HepG2 (cell line): ENCODE results near the gene TUBA4B. TPM values are rescaled to one million over a fixed set of nuclear protein-coding genes. Genes with fewer than 3 reads are reported as not detected.

Experiments
- ARHGAP35 ChIP-seq: sonication (generic); formaldehyde crosslinking; IDR thresholded peaks from 2 replicates; pipeline ENCODE4 v1.9.0; 2022; ENCODE audit warnings: mild to moderate bottlenecking, inconsistent platforms, moderate library complexity, missing genetic modification reagents, borderline replicate concordance
- ARNT2 ChIP-seq: sonication (generic); formaldehyde crosslinking; IDR thresholded peaks from 2 replicates; pipeline ENCODE4 v1.8.0; 2022; ENCODE audit warnings: mild to moderate bottlenecking, low read depth, missing genetic modification reagents, moderate library complexity
- HOXA5 ChIP-seq: sonication (generic); formaldehyde crosslinking; IDR thresholded peaks from 2 replicates; pipeline ENCODE4 v1.4.0; 2020; ENCODE audit warnings: missing genetic modification reagents
- MIXL1 ChIP-seq: IDR thresholded peaks from 2 replicates; pipeline ENCODE4 v1.6.1; 2016
- SRSF1 ChIP-seq: fragments of 200-400 bp; formaldehyde crosslinking; optimal IDR thresholded peaks from 2 replicates; pipeline ENCODE3; 2017; ENCODE audit warnings: mild to moderate bottlenecking, low read depth, low read length, moderate library complexity
- TBP ChIP-seq: sonication (generic); formaldehyde crosslinking; IDR thresholded peaks from 2 replicates; pipeline ENCODE4 v1.5.0; 2020; ENCODE audit warnings: missing genetic modification reagents
- ZBTB7B ChIP-seq: sonication (generic); formaldehyde crosslinking; IDR thresholded peaks from 2 replicates; pipeline ENCODE4 v1.4.0; 2020; ENCODE audit warnings: missing genetic modification reagents
- ZC3H4 ChIP-seq: sonication (generic); formaldehyde crosslinking; IDR thresholded peaks from 2 replicates; pipeline ENCODE4 v1.4.0; 2020; ENCODE audit warnings: missing genetic modification reagents, borderline replicate concordance
- ZNF446 ChIP-seq: sonication (generic); formaldehyde crosslinking; IDR thresholded peaks from 2 replicates; pipeline ENCODE4 v1.5.0; 2020; ENCODE audit warnings: mild to moderate bottlenecking, missing genetic modification reagents
- ZNF484 ChIP-seq: sonication (generic); formaldehyde crosslinking; IDR thresholded peaks from 2 replicates; pipeline ENCODE4 v1.5.1; 2020; ENCODE audit warnings: mild to moderate bottlenecking, low read depth, missing genetic modification reagents, borderline replicate concordance
- ZNF607 ChIP-seq: sonication (generic); formaldehyde crosslinking; IDR thresholded peaks from 2 replicates; pipeline ENCODE4 v1.5.1; 2020; ENCODE audit warnings: missing genetic modification reagents, mild to moderate bottlenecking, borderline replicate concordance
- ZSCAN20 ChIP-seq: sonication (generic); formaldehyde crosslinking; IDR thresholded peaks from 2 replicates; pipeline ENCODE4 v1.4.0; 2020; ENCODE audit warnings: missing genetic modification reagents, mild to moderate bottlenecking, borderline replicate concordance
- polyA plus RNA-seq, 8 experiments: library from polyadenylated mRNA; depleted of rRNA in 3 of 8; stranded (reverse) in 7 of 8; unstranded in 1 of 8; fragments of >200 nt; fragmentation: Illumina TruSeq in 4 of 8; extraction: Trizol in 4 of 8; gene quantifications; 2 replicates each; pipeline versions ENCODE4 v1.2.1 to v1.2.3, GENCODE V29; 2011 to 2016; ENCODE audit warnings: low read depth in 4 of 8, missing spikeins in 1 of 8, mixed read lengths in 1 of 8; ENCODE audit not compliant: insufficient read depth in 1 of 8
- total RNA-seq, 5 experiments: library from RNA; depleted of rRNA; stranded (reverse); fragments of >200 nt; fragmentation: Illumina TruSeq; extraction: Trizol; gene quantifications; 2 replicates each; pipeline ENCODE4 v1.2.3, GENCODE V29; 2016; ENCODE audit warnings: low read depth in 1 of 5
- TF ChIP-seq, protein P1 (sequence below), 2 experiments: sonication (generic) in 1 of 2; formaldehyde crosslinking in 1 of 2; IDR thresholded peaks; 2 replicates each; pipeline versions ENCODE4 v1.4.0 to v1.6.1; 2016 to 2020; ENCODE audit warnings: borderline replicate concordance in 1 of 2, low read depth in 1 of 2, mild to moderate bottlenecking in 1 of 2, missing genetic modification reagents in 1 of 2
- TF ChIP-seq, protein P2 (sequence below): sonication (generic); formaldehyde crosslinking; IDR thresholded peaks from 2 replicates; pipeline ENCODE4 v1.4.0; 2020; ENCODE audit warnings: missing genetic modification reagents
- TF ChIP-seq, protein P3 (sequence below): sonication (generic); formaldehyde crosslinking; IDR thresholded peaks from 2 replicates; pipeline ENCODE4 v1.8.0; 2022; ENCODE audit warnings: missing genetic modification reagents, mild to moderate bottlenecking, inconsistent platforms, borderline replicate concordance

TUBA4B gene
- total and polyA plus RNA-seq, 2 of the 13 experiments (the other 11 are each of a cell fraction or from before 2014, with no cell fraction given), result 0.18 to 0.22 TPM

DNA sequence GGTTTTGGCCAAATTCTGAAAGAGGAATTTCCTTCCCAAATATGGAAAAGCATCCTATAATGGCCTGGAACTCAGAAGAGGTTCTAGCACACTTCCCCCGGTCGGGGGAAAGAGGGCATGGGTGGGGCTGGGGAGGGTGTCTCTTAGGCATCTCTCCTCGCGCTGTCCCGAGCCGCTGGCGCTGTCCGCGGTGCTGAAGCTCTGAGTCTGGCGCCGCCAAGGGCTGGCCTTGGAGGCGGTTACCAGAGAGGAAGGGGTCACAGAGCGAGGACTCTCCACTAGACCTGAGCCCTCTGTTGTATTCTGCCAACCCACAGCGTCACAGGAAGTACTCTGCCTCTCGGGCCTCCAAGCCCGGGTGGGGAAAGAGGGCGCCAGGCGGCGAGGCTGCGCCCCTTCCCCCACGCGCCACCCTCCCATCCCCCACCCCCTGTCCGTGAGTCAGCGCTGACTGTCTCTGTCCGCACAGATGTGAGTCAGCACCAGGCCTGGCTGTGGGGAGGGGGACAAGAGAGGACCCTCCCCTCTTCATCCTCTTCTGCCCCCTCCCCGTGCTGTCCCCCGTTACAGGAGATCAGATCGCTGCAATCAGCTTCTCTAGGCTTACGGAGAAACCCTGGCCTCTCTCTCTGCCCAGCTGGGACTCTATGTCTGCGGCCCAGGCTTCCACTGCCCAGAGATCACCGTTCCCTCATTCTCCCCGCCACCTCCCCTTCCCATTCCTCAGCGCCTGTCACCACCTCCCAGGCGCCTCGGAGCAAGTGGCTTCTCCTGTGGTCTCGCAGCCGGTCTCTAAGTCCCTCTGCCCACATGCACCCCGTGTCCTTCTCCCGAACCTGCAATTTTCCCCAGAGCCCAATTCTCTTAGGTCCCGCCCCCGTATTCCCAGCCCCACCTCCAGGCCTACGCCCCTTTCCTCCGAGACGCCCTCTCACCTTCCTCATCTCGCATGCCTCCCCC, 55.4 kb downstream of the TUBA4B start (continued):
- TF ChIP-seq, protein P1, sequence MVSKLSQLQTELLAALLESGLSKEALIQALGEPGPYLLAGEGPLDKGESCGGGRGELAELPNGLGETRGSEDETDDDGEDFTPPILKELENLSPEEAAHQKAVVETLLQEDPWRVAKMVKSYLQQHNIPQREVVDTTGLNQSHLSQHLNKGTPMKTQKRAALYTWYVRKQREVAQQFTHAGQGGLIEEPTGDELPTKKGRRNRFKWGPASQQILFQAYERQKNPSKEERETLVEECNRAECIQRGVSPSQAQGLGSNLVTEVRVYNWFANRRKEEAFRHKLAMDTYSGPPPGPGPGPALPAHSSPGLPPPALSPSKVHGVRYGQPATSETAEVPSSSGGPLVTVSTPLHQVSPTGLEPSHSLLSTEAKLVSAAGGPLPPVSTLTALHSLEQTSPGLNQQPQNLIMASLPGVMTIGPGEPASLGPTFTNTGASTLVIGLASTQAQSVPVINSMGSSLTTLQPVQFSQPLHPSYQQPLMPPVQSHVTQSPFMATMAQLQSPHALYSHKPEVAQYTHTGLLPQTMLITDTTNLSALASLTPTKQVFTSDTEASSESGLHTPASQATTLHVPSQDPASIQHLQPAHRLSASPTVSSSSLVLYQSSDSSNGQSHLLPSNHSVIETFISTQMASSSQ (IDR thresholded peaks at IDR 0.05; ENCODE audit: low read depth), result no peak
- TF ChIP-seq, protein P1 (CRISPR knock-in tag; IDR thresholded peaks at IDR 0.05; ENCODE audit: borderline replicate concordance), result no peak
- TF ChIP-seq ZBTB7B (CRISPR knock-in tag) (0 out of 2 replicates have a peak, but pooled peaks have one; percentile 54), SRSF1 (no peak), HOXA5 (CRISPR knock-in tag) (peak; percentile 99), TBP (CRISPR knock-in tag) (no peak), ZNF607 (CRISPR knock-in tag) (peak; percentile 94), ZSCAN20 (peak; percentile 98), ZNF484 (CRISPR knock-in tag) (peak; percentile 94; the same call in 1 of the 2 replicates), ARHGAP35 (CRISPR knock-in tag) (peak; percentile 92; the same call in 1 of the 2 replicates), MIXL1 (CRISPR knock-in tag) (peak; percentile 93), ZC3H4 (CRISPR knock-in tag) (peak; percentile 47; the same call in 1 of the 2 replicates), ARNT2 (CRISPR knock-in tag) (peak; percentile 95), ZNF446 (CRISPR knock-in tag) (peak; percentile 95; the same call in 1 of the 2 replicates)
- TF ChIP-seq, protein P2, sequence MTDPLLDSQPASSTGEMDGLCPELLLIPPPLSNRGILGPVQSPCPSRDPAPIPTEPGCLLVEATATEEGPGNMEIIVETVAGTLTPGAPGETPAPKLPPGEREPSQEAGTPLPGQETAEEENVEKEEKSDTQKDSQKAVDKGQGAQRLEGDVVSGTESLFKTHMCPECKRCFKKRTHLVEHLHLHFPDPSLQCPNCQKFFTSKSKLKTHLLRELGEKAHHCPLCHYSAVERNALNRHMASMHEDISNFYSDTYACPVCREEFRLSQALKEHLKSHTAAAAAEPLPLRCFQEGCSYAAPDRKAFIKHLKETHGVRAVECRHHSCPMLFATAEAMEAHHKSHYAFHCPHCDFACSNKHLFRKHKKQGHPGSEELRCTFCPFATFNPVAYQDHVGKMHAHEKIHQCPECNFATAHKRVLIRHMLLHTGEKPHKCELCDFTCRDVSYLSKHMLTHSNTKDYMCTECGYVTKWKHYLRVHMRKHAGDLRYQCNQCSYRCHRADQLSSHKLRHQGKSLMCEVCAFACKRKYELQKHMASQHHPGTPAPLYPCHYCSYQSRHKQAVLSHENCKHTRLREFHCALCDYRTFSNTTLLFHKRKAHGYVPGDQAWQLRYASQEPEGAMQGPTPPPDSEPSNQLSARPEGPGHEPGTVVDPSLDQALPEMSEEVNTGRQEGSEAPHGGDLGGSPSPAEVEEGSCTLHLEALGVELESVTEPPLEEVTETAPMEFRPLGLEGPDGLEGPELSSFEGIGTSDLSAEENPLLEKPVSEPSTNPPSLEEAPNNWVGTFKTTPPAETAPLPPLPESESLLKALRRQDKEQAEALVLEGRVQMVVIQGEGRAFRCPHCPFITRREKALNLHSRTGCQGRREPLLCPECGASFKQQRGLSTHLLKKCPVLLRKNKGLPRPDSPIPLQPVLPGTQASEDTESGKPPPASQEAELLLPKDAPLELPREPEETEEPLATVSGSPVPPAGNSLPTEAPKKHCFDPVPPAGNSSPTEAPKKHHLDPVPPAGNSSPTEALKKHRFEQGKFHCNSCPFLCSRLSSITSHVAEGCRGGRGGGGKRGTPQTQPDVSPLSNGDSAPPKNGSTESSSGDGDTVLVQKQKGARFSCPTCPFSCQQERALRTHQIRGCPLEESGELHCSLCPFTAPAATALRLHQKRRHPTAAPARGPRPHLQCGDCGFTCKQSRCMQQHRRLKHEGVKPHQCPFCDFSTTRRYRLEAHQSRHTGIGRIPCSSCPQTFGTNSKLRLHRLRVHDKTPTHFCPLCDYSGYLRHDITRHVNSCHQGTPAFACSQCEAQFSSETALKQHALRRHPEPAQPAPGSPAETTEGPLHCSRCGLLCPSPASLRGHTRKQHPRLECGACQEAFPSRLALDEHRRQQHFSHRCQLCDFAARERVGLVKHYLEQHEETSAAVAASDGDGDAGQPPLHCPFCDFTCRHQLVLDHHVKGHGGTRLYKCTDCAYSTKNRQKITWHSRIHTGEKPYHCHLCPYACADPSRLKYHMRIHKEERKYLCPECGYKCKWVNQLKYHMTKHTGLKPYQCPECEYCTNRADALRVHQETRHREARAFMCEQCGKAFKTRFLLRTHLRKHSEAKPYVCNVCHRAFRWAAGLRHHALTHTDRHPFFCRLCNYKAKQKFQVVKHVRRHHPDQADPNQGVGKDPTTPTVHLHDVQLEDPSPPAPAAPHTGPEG (CRISPR knock-in tag), result peak; percentile 93
- TF ChIP-seq, protein P3, sequence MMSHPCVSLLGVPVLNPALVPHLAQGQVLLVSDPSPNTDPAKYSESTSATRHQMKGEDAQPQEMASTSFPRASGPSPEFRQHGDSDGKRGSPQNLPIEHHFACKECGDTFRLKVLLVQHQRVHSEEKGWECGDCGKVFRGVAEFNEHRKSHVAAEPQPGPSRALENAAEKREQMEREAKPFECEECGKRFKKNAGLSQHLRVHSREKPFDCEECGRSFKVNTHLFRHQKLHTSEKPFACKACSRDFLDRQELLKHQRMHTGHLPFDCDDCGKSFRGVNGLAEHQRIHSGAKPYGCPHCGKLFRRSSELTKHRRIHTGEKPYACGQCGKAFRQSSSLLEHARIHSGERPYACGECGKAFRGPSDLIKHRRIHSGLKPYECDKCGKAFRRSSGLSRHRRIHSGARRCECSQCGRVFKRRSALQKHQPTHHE (CRISPR knock-in tag), result peak; percentile 91; the same call in 1 of the 2 replicates
